GM12878 (cell line): ENCODE measurements around the gene CTSA.

ENCODE experiments used
- BRCA1 ChIP-seq: IDR thresholded peaks from 2 replicates; pipeline ENCODE4 v1.6.1; 2011; ENCODE audit warnings: low read depth, low read length, improper control_type of control experiment
- DPF2 ChIP-seq: fragments of 450-650 bp; IDR thresholded peaks from 2 replicates; pipeline ENCODE4 v1.6.1; 2017; ENCODE audit warnings: mild to moderate bottlenecking
- POLR2AphosphoS5 ChIP-seq: IDR thresholded peaks from 2 replicates; pipeline ENCODE4 v1.6.1; 2011; ENCODE audit warnings: mild to moderate bottlenecking, low read length, inconsistent platforms
- RFX5 ChIP-seq: IDR thresholded peaks from 2 replicates; pipeline ENCODE4 v1.6.1; 2011; ENCODE audit warnings: low read depth, low read length, improper control_type of control experiment
- YY1 ChIP-seq: IDR thresholded peaks from 2 replicates; pipeline ENCODE4 v1.6.1; 2011; ENCODE audit warnings: low read depth, mild to moderate bottlenecking, low read length
- TF ChIP-seq, protein P1 (sequence below), 3 experiments: IDR thresholded peaks in 2 of 3; conservative IDR thresholded peaks in 1 of 3; 2 replicates each; pipeline ENCODE4 v1.5.1; 2011; ENCODE audit warnings: low read depth in 3 of 3, low read length in 3 of 3, mild to moderate bottlenecking in 3 of 3, control low read depth in 2 of 3, moderate library complexity in 2 of 3, inconsistent platforms in 1 of 3, mixed read lengths in 1 of 3; ENCODE audit not compliant: control insufficient read depth in 2 of 3, insufficient read depth in 1 of 3; ENCODE audit errors: extremely low read depth in 1 of 3

- TF ChIP-seq RFX5: no peak
- TF ChIP-seq, protein P1, sequence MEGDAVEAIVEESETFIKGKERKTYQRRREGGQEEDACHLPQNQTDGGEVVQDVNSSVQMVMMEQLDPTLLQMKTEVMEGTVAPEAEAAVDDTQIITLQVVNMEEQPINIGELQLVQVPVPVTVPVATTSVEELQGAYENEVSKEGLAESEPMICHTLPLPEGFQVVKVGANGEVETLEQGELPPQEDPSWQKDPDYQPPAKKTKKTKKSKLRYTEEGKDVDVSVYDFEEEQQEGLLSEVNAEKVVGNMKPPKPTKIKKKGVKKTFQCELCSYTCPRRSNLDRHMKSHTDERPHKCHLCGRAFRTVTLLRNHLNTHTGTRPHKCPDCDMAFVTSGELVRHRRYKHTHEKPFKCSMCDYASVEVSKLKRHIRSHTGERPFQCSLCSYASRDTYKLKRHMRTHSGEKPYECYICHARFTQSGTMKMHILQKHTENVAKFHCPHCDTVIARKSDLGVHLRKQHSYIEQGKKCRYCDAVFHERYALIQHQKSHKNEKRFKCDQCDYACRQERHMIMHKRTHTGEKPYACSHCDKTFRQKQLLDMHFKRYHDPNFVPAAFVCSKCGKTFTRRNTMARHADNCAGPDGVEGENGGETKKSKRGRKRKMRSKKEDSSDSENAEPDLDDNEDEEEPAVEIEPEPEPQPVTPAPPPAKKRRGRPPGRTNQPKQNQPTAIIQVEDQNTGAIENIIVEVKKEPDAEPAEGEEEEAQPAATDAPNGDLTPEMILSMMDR (IDR thresholded peaks at IDR 0.05 in 2 of 3, conservative IDR thresholded peaks at IDR 0.05 in 1 of 3; ENCODE audit: control insufficient read depth in 2 of 3, extremely low read depth in 1 of 3, insufficient read depth in 1 of 3, low read depth in 3 of 3, low read length in 3 of 3): no peak; a peak in 1 of 6 replicates
- no peak for TF ChIP-seq BRCA1
- no peak for TF ChIP-seq POLR2AphosphoS5
- no peak for TF ChIP-seq YY1
- no peak for TF ChIP-seq DPF2
Observed at GRCh38 chr20:45892049-45892825, 1.1 kb downstream of the CTSA start.
